Mesenteric fat pad (tissue), 1 donor: ENCODE results near the gene GIMAP8. TPM values are rescaled to one million over a fixed set of nuclear protein-coding genes. Genes with fewer than 3 reads are reported as not detected.
"Not testable (repeated sequence)": the region's sequence is repeated elsewhere in the genome, so short reads cannot be mapped to it uniquely, and the experiment has no call there.

Source experiments
- DNase-seq: peaks from one replicate; pipeline ENCODE4 v3.0.0-alpha.2; 2020; ENCODE audit warnings: low spot score
- total RNA-seq: library from RNA; stranded (reverse); fragmentation: NEBNext Ultra II Directional; extraction: Animal tissue kit (Norgen Biotek cat#: 25700); gene quantifications from one replicate; pipeline ENCODE4 v1.2.1, GENCODE V29; 2021
- donor health status: DM: yes; HTN: yes; CAD: no.

Gene GIMAP8
- total RNA-seq, 1 donor from 2014 or later: 22.0 TPM

GRCh38 chr7:150507947-150508602, 57.6 kb downstream of the GIMAP8 start:
- no peak for DNase-seq

DNA sequence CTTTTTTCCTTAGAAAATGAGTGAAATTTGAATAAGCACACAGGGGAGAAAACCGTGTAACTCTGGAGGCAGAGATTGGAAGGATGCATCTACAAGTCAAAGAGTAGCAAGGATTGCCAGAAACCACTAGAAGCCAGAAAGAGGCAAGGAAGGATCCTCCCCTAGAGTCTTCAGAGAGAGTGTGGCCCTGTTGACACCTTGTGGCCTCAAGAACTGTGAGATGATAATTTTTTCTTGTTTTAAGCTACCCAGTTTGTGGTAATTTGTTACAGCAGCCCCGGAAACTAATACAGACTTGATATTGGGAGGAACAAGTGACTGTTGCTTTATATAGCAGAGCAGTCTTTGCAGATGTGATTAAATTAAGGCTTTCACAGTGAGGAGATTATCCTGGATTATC, 60.6 kb downstream of the GIMAP8 start:
- DNase-seq: no peak

DNA sequence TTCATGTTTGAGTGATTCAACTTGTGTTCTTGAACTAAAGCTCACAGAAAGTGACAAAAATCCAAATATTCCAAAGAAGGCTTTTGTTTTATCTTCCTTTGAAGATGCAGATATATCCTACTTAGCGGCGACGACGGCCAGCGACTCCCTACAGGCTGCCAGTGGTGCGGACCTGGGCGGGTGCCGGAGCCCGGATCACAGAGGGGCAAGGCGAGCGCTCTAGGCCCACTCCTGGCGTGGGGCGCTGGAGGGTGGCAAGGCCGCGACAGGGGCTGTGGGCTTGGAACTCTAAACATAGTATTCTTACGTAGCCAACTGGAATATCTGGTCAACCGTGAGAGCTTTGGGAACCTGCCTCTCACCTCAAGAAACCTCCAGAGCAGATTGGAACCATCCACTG, 63.3 kb downstream of the GIMAP8 start:
- no peak for DNase-seq

DNA sequence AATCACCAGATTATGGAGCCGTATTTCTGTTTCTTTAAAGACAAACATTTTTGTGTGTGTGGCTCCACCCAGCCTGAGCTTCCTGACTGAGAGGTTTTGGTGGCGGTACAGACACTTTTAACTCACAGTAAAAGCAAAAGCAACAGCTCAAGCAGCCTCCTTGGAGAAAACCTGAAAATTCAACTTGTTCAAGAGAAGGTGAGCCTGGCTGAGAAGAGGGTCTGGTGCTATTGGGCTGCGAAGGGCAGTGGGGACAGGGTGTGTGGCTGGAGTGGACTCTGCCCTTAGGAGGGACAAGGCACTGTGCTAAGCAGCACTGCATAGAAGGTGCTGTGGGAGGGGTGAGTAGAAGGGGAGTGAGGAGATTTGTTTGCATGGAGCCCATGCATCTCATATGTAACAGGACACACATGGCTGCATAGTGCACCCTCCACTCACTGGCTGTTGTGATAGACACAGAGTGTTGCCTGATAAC, 64.4 kb downstream of the GIMAP8 start, which contains the start of gene GIMAP7:
GIMAP7 (plus strand) TSS at position 125 of the 475 bp plus-strand sequence. CDS start 5,103 bp downstream, outside the sequence.
- no peak for DNase-seq

DNA sequence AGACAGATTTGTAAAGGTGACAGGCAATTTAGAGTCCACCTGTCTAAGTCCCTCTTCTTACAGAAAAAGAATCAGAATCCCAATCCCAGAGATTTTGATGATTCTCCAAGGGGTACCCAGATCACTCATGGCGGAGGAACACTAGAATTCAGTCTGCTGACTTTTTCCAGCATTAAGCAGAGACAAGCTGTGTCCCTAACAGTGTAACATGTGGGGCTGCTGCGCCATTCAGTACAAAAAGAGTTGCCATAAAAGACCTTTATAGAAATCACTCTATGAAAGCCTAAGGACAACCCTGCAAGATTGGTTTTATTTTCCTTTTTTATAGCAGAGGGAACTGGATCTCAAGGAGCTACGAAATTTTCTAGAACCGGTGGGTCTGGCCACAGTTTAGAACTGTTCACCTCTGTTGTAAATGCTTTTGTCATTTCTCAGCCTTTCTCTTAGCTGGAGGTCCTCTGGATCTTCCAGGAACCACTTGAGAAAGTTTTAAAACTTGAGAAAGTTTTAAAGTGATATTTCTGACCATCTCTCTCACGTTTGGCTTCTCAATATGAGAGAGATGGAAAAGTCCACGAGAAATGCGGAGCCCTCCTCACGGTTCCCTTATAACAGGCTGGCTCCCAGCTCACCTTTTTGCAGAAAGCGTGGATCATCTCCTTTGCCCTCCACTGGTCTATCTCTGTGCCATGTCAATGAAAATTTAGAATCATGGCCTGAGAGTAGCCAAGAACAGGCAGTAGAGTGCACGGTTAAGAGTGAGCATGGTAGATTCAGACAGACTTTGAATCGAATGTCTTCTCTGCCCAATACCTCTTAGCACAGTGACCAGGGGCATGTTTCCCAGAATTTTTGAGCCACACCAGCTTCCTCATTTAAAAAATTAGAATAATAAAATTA, 65.1 kb downstream of the GIMAP8 start:
- DNase-seq: no peak

DNA sequence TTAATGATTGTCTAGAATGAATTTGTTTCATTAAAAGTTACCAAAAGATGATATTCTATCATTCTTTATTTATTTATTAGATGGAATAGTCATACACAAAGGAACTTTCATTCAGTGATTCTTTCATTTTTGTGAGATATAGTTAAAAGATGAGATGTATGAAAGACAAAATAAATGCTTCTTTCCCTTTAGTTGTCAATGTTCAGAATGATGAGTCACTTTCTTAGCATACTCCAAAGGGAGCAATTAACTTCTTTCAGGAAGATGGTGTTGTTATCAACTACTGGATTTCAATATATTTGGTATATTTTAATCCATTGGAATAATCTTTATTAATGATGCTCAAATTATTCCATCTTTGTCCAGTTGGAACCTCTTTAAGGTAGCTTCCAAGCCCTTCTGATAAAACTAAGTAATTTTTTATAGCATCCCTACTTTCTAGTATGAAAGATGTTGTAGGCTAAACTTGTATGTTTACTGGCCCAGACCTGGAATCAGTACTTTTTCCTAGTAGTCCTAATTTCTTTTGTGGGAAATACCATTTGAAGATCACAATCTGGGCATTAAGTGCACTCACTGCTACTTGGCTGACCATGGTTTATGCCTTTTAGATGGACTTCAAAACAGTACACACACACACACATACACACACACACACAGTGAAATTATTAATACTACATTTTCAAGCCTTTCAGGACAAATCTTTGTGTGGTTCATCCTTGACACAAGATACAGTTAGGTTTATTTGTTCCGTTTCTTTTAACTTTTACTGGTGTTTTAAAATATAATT, 66.7 kb downstream of the GIMAP8 start:
- no peak for DNase-seq

DNA sequence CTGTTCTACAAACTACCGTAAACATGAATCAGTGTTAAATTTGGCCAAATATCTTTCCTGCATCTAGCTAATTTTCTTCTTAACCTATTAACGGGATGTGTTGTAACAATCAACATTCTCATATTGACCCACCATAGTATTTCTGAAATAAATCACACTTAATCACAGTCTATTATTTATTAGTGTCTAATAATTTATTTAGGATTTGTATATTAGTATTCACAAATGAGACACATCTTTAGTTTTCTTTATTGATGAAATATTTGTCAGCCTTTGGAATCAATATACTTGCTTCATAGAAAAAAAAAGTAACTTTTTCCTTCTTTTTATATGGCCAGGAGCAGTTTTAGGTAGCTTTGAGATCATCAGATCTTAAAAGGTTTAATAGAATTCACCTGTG, 68.9 kb downstream of the GIMAP8 start:
- DNase-seq: no peak

- DNase-seq: no peak
These were observed 69.7 kb downstream of the GIMAP8 start for GRCh38 chr7:150520145-150520544.

DNA sequence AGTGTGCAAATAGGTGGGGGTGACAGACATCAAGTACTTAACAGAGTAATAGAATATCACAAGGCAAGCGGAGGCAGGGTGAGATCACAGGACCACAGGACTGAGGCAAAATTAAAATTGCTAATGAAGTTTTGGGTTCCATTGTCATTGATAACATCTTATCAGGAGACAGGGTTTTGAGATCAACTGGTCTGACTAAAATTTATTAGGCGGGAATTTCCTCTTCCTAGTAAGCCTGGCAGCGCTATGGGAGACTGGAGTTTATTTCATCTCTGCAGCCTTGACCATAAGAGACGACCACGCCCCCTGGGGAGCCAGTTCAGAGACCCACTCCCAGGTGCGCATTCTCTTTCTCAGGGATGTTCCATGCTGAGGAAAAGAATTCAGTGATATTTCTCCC, 72.5 kb downstream of the GIMAP8 start:
- not testable (repeated sequence) for DNase-seq

- no peak for DNase-seq
These were observed 73.6 kb downstream of the GIMAP8 start for GRCh38 chr7:150524018-150524417.

Other genes with a start within 250 kb of the GIMAP8 start
- 3.9 TPM for gene LRRC61, start 127.3 kb upstream of the GIMAP8 start, total RNA-seq
- 2.6 TPM for gene ACTR3C, start 127.1 kb upstream of the GIMAP8 start, total RNA-seq
- gene RARRES2, start 109.0 kb upstream of the GIMAP8 start, total RNA-seq: 210 TPM
- gene REPIN1, start 81.8 kb upstream of the GIMAP8 start, total RNA-seq: 82.1 TPM
- 1.6 TPM for gene ZNF775, start 71.3 kb upstream of the GIMAP8 start, total RNA-seq
- 27.3 TPM for gene GIMAP7, start 64.2 kb downstream of the GIMAP8 start, total RNA-seq
- gene GIMAP4, start 116.8 kb downstream of the GIMAP8 start, total RNA-seq: 49.4 TPM
- gene GIMAP6, start 181.8 kb downstream of the GIMAP8 start, total RNA-seq: 46.6 TPM
- gene GIMAP2, start 235.1 kb downstream of the GIMAP8 start, total RNA-seq: 12.5 TPM